ENCODE results near the gene KRTAP16-1. TPM values are rescaled to one million over a fixed set of nuclear protein-coding genes. Genes with fewer than 3 reads are reported as not detected.

KRTAP16-1 gene
- total RNA-seq, 1 donor = 0.21 TPM

GRCh38 chr17:41335747-41336146 lies 26.6 kb upstream of the KRTAP16-1 start:
- no peaks in the 10 kb centered on the region for H3K9me3 ChIP-seq (ENCODE audit: low read depth, low read length)
- H3K27me3 ChIP-seq (ENCODE audit: insufficient read depth, low read length) = no peaks in the 10 kb centered on the region
- peaks cover 30% of the 10 kb centered on the region for H3K4me1 ChIP-seq (ENCODE audit: insufficient read depth, low read length)
- no peak overlapping the region for H3K4me3 ChIP-seq (ENCODE audit: low read length)

DNA sequence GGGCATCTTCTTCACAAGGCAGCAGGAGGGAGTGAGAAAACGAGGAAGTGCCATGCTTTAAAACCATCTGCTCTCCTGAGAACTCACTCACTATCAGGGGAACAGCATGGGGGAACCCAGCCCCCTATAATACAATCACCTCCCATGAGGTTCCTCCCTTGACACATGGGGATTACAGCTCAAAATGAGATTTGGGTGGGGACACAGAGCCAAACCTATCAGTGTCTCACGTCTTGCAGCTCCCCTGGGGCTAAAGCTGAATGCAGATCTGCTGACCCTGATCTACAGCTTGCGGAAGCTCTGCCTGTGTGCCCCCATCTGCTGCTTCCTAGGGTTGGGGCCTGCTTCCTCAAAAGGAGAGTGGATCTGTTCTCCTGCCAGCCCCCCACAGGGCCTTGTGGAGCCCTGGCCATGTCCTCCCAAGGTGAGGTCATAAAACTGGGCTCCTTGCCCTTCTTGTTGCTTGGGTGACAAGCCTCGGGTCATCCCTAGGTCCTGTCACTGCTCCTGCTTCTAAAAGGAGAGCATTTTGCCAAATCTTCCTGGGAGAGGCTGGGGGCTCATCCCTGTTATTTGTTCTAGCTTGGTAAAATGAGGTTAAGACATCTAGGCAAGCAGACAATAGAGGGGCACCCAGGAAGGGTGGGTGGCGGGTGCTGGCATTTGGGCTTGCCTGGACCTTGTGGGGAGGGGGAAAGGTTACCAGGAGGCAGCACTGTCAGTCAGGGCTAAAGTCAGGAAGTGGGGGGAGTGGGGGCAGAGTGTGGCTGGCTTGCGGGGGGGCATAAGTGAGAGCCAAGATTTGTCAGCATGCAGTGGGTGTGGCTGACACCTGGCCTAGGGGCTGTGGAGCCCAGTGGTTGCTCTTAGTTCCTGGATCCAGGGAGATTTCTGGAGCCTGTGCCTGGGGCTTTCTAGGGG lies 25.5 kb upstream of the KRTAP16-1 start:
- Histone ChIP-seq H3K4me3 (ENCODE audit: low read length) (no peak overlapping the region), H3K27me3 (ENCODE audit: insufficient read depth, low read length) (no peaks in the 10 kb centered on the region), H3K4me1 (ENCODE audit: insufficient read depth, low read length) (peaks cover 19% of the 10 kb centered on the region), H3K9me3 (ENCODE audit: low read depth, low read length) (no peaks in the 10 kb centered on the region)

GRCh38 chr17:41333836-41334235 lies 24.7 kb upstream of the KRTAP16-1 start:
- H3K9me3 ChIP-seq (ENCODE audit: low read depth, low read length) = no peaks in the 10 kb centered on the region
- peaks cover 11% of the 10 kb centered on the region for H3K4me1 ChIP-seq (ENCODE audit: insufficient read depth, low read length)
- no peak overlapping the region for H3K4me3 ChIP-seq (ENCODE audit: low read length)
- no peaks in the 10 kb centered on the region for H3K27me3 ChIP-seq (ENCODE audit: insufficient read depth, low read length)

DNA sequence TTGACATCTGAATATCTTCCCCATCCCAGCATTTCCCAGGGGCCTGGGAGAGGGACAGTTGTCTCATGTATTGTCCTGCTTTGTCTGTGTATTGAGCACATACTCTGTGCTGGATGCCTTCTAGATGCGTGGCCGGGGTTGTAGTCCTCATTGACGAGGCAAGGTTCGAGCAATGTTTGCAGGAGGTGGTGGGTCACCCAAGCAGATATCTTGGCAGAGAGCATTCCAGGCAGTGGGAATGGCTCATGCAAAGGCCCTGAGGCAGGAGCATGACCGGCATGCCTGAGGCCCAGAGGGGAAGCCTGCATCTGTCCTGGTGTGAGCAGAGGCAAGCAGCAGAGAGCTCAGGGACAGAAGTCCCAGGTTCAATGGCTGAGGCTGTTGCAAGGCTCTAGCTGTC lies 24.0 kb upstream of the KRTAP16-1 start:
- Histone ChIP-seq H3K27me3 (ENCODE audit: insufficient read depth, low read length) (no peaks in the 10 kb centered on the region), H3K4me3 (ENCODE audit: low read length) (no peak overlapping the region), H3K9me3 (ENCODE audit: low read depth, low read length) (no peaks in the 10 kb centered on the region), H3K4me1 (ENCODE audit: insufficient read depth, low read length) (peaks cover 8% of the 10 kb centered on the region)

GRCh38 chr17:41332239-41332638 lies 23.1 kb upstream of the KRTAP16-1 start:
- Histone ChIP-seq H3K4me3 (ENCODE audit: low read length) (no peak overlapping the region), H3K27me3 (ENCODE audit: insufficient read depth, low read length) (no peaks in the 10 kb centered on the region), H3K4me1 (ENCODE audit: insufficient read depth, low read length) (peaks cover 8% of the 10 kb centered on the region), H3K9me3 (ENCODE audit: low read depth, low read length) (no peaks in the 10 kb centered on the region)

GRCh38 chr17:41331606-41332005 lies 22.5 kb upstream of the KRTAP16-1 start:
- Histone ChIP-seq H3K4me3 (ENCODE audit: low read length) (no peak overlapping the region), H3K9me3 (ENCODE audit: low read depth, low read length) (no peaks in the 10 kb centered on the region), H3K4me1 (ENCODE audit: insufficient read depth, low read length) (peaks cover 12% of the 10 kb centered on the region), H3K27me3 (ENCODE audit: insufficient read depth, low read length) (no peaks in the 10 kb centered on the region)

GRCh38 chr17:41329279-41329948 lies 20.3 kb upstream of the KRTAP16-1 start:
- no peak overlapping the region for H3K4me3 ChIP-seq (ENCODE audit: low read length)
- no peaks in the 10 kb centered on the region for H3K9me3 ChIP-seq (ENCODE audit: low read depth, low read length)
- H3K4me1 ChIP-seq (ENCODE audit: insufficient read depth, low read length) = peaks cover 6% of the 10 kb centered on the region
- H3K27me3 ChIP-seq (ENCODE audit: insufficient read depth, low read length) = no peaks in the 10 kb centered on the region

DNA sequence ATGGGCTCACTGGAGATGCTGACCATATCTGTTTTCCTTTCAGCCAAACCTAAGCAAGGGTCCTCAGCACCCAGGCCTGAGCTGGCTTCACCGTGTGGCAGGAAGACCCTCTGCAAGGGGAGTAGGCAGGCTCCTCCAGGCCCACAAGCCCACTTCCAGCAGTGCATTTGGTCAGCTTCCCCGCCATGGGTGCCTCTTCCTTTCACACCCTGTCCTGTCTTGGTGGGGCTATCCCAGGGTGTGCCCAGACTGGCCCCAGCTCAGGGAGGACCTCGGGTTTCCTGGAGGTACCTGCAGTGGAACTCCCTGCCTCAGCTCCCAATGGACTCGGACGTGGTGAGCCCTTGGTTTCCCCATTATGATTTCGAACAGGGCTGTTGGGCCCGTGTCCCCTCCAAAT lies 19.1 kb upstream of the KRTAP16-1 start:
- Histone ChIP-seq H3K9me3 (ENCODE audit: low read depth, low read length) (no peaks in the 10 kb centered on the region), H3K4me1 (ENCODE audit: insufficient read depth, low read length) (peaks cover 6% of the 10 kb centered on the region), H3K4me3 (ENCODE audit: low read length) (no peak overlapping the region), H3K27me3 (ENCODE audit: insufficient read depth, low read length) (no peaks in the 10 kb centered on the region)

DNA sequence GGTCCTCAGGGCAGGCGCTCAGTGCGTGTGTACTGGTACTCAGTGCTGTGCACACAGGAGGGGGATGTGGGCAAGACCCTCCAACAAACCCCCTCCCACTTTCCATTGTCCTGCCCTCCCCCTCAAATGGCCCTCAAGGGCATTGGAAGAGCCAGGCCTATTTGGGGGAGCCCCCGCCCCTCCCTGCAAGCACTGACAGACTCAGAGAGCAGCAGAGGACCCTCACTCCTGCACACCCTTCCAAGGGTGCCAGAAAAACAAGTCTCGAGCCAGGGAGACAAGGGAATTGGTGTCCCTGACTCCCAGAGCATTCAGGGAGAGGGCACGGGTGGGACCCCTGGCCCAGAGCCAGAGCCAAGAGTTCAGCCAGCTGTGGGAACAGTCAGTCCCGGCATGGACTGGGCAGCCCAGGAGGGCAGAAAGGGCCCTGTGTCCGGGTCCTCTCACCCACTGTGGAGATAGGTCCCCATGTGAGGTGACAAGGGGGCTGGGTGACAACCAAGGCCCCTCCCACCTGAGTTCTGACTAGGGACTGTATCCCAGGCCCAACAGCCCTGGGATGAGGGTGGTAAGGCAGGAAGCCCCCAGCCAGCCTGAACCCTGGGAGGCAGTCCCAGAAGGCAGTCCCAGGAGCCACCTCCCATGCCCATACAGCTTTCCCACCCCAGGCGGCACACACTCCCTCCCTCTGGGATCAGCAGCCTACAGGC lies 18.5 kb upstream of the KRTAP16-1 start:
- H3K27me3 ChIP-seq (ENCODE audit: insufficient read depth, low read length) = no peaks in the 10 kb centered on the region
- H3K4me1 ChIP-seq (ENCODE audit: insufficient read depth, low read length) = peaks cover 9% of the 10 kb centered on the region
- H3K9me3 ChIP-seq (ENCODE audit: low read depth, low read length) = no peaks in the 10 kb centered on the region
- no peak overlapping the region for H3K4me3 ChIP-seq (ENCODE audit: low read length)

DNA sequence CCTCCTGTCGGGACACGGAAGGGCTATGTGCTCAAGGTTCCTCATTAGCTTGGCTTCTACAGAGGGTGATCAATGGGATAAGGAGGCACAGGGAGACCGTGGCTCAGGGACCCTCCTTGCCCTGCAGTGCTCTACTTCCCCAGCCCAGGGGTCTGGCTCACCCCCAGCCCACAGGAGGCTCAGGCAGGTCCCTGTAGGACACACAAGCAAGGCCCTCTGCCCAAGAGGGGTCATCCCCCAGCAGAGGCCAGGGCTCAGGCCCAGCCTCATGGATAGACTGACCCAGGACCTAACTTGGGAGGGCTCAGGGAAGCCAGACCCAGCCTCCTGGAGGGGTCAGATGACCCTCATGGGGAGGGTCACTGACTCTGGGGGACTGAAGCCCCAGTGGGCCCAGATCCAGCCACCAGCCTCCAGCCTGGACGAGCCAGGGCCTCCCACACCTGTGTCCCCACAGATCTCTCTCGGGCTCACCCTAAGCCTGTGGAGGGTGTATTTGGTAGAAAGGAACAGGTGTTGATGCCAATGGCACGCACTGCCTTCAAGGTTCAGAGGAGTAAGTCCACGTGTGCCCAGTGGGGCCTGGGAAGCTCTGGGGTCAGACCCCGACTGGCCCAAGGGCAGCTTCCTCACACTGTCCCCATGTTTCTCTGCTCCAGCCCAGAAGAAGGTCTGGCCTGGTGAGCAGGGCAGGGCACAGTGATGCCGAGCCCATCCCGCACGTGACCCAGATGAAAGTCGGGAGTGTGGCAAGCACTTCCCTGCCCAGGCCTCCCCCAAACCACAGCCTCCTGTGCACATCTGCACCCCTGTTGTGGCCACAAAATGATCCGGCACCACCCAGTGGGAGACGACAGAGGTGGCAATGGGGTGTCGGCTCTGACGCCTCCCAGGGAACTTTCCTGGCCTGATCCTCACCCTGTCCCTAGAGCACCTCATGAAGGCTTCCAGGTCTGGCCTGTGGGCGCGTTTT lies 17.4 kb upstream of the KRTAP16-1 start:
- Histone ChIP-seq H3K27me3 (ENCODE audit: insufficient read depth, low read length) (no peaks in the 10 kb centered on the region), H3K4me1 (ENCODE audit: insufficient read depth, low read length) (peaks cover 14% of the 10 kb centered on the region), H3K4me3 (ENCODE audit: low read length) (no peak overlapping the region), H3K9me3 (ENCODE audit: low read depth, low read length) (no peaks in the 10 kb centered on the region)

- no peak overlapping the region for H3K4me3 ChIP-seq (ENCODE audit: low read length)
- H3K4me1 ChIP-seq (ENCODE audit: insufficient read depth, low read length) = peaks cover 14% of the 10 kb centered on the region
- H3K9me3 ChIP-seq (ENCODE audit: low read depth, low read length) = no peaks in the 10 kb centered on the region
- H3K27me3 ChIP-seq (ENCODE audit: insufficient read depth, low read length) = no peaks in the 10 kb centered on the region
These were observed 16.5 kb upstream of the KRTAP16-1 start for GRCh38 chr17:41325611-41326010.

- no peaks in the 10 kb centered on the region for H3K27me3 ChIP-seq (ENCODE audit: insufficient read depth, low read length)
- H3K9me3 ChIP-seq (ENCODE audit: low read depth, low read length) = no peaks in the 10 kb centered on the region
- H3K4me1 ChIP-seq (ENCODE audit: insufficient read depth, low read length) = peaks cover 14% of the 10 kb centered on the region
- no peak overlapping the region for H3K4me3 ChIP-seq (ENCODE audit: low read length)
These were observed 16.0 kb upstream of the KRTAP16-1 start for GRCh38 chr17:41325126-41325525.

DNA sequence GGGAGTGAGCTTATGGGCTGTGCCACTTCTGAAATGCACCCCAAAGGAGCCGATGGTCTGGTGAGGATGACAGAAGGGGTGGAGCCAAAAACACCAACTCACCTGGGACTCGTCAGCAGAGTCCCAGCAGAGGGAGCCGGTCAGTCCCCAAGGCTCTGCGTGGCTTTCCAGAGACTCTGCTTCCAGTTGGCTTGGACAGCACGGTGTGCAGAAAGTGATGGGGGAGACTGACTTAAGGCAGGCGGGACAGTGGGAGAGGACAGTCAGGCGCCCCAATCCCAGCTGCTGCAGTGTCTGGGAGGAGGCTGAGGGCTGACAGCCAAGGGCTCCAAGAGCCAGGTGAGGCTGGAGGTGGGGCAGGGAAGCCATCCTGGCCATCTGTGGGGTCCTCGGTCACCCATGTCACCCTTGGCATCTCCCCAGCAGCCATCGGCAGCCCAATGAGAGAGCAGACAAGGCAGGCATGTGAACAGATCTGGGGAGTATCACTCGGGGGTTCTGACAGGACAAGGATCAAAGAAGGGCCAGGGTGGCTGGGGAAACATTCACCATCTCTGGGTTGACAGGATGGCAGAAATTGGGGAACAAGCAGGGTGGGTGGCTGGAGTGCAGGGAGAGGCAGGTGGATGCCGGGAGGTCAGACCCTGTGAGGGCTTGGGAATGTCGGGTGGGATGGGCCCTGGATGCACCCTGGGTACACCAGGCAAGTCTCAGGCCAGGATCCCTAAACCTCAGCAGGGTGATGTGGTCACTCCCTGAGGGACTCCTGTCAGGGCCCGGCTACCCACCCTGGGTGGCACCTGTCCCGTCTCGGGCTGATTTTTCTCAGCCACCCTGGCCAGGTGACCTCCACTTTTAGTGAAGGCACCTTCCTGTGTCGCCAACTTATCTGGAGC lies 15.3 kb upstream of the KRTAP16-1 start:
- Histone ChIP-seq H3K4me3 (ENCODE audit: low read length) (no peak overlapping the region), H3K4me1 (ENCODE audit: insufficient read depth, low read length) (peaks cover 14% of the 10 kb centered on the region), H3K9me3 (ENCODE audit: low read depth, low read length) (no peaks in the 10 kb centered on the region), H3K27me3 (ENCODE audit: insufficient read depth, low read length) (no peaks in the 10 kb centered on the region)
